K562 (cell line): Measurements from ENCODE around the gene MRPL2. TPM values are rescaled to one million over a fixed set of nuclear protein-coding genes. Genes with fewer than 3 reads are reported as not detected.

Source experiments
- polyA plus RNA-seq, 8 experiments: library from polyadenylated mRNA; depleted of rRNA in 4 of 8; stranded (reverse) in 5 of 8; unstranded in 3 of 8; fragments of >200 nt; fragmentation: Nextera tagmentation in 2 of 8; fragmentation: Illumina TruSeq in 1 of 8; extraction: Ambion mirVana in 2 of 8; extraction: Trizol in 1 of 8; gene quantifications; 2 replicates each; pipeline versions ENCODE4 v1.2.1 to v1.2.3, GENCODE V29; 2011 to 2014; ENCODE audit warnings: inconsistent platforms in 1 of 8, missing spikeins in 1 of 8
- total RNA-seq, 7 experiments: library from RNA; depleted of rRNA in 6 of 7; stranded (reverse); fragments of >200 nt in 6 of 7; fragmentation: Illumina TruSeq in 2 of 7; extraction: Trizol in 2 of 7; gene quantifications; 2 replicates each; pipeline versions ENCODE4 v1.2.1 to v1.2.3, GENCODE V29; 2011 to 2021; ENCODE audit warnings: low replicate concordance in 1 of 7

The MRPL2 gene
- total and polyA plus RNA-seq, 9 of the 15 experiments (the other 6 are each of a cell fraction or from before 2014, with no cell fraction given), result 63.1 to 262 (median 121) TPM

Other genes starting within 250 kb of the MRPL2 start
Only the 7 nearest of the 18 such genes appear.
- gene PPP2R5D, start 74.9 kb downstream of the MRPL2 start, total RNA-seq (2014; rRNA removed), result 45.2 and 50.5 TPM in 2 replicates
- 35.3 and 36.3 TPM in 2 replicates for gene PPP2R5D, start 74.9 kb downstream of the MRPL2 start, total RNA-seq (2014; rRNA removed; fragmentation: Illumina TruSeq; extraction: Trizol)
- 37.4 and 37.7 TPM in 2 replicates for gene PPP2R5D, start 74.9 kb downstream of the MRPL2 start, total RNA-seq (2015; rRNA removed; fragmentation: Illumina TruSeq; extraction: Trizol)
- 45.3 and 45.5 TPM in 2 replicates for gene PPP2R5D, start 74.9 kb downstream of the MRPL2 start, total RNA-seq (2021)
- 55.5 and 63.3 TPM in 2 replicates for gene PPP2R5D, start 74.9 kb downstream of the MRPL2 start, polyA plus RNA-seq (2011; rRNA removed)
- 68.8 and 96.1 TPM in 2 replicates for gene PPP2R5D, start 74.9 kb downstream of the MRPL2 start, polyA plus RNA-seq (2014; fragmentation: Illumina TruSeq; extraction: Trizol)
- gene PPP2R5D, start 74.9 kb downstream of the MRPL2 start, polyA plus RNA-seq (2014; fragmentation: Nextera tagmentation; extraction: Ambion mirVana), result 1 to 10 TPM; 1.3 to 1.9 TPM
- 36.6 and 38.4 TPM in 2 replicates for gene PPP2R5D, start 74.9 kb downstream of the MRPL2 start, polyA plus RNA-seq (2014; rRNA removed)
- gene MEA1, start 45.5 kb downstream of the MRPL2 start, total RNA-seq (2014; rRNA removed), result 120 and 154 TPM in 2 replicates
- 126 and 153 TPM in 2 replicates for gene MEA1, start 45.5 kb downstream of the MRPL2 start, total RNA-seq (2014; rRNA removed; fragmentation: Illumina TruSeq; extraction: Trizol)
- gene MEA1, start 45.5 kb downstream of the MRPL2 start, total RNA-seq (2015; rRNA removed; fragmentation: Illumina TruSeq; extraction: Trizol), result 201 and 209 TPM in 2 replicates
- gene MEA1, start 45.5 kb downstream of the MRPL2 start, total RNA-seq (2021), result 86.8 and 91.5 TPM in 2 replicates
- gene MEA1, start 45.5 kb downstream of the MRPL2 start, polyA plus RNA-seq (2011; rRNA removed), result 119 and 138 TPM in 2 replicates
- gene MEA1, start 45.5 kb downstream of the MRPL2 start, polyA plus RNA-seq (2014; fragmentation: Illumina TruSeq; extraction: Trizol), result 156 and 199 TPM in 2 replicates
- gene MEA1, start 45.5 kb downstream of the MRPL2 start, polyA plus RNA-seq (2014; fragmentation: Nextera tagmentation; extraction: Ambion mirVana), result 100 to 1,000 TPM; 152 to 210 TPM
- gene MEA1, start 45.5 kb downstream of the MRPL2 start, polyA plus RNA-seq (2014; rRNA removed), result 141 and 143 TPM in 2 replicates
- gene KLHDC3, start 45.2 kb downstream of the MRPL2 start, total RNA-seq (2014; rRNA removed), result 126 and 175 TPM in 2 replicates
- gene KLHDC3, start 45.2 kb downstream of the MRPL2 start, total RNA-seq (2014; rRNA removed; fragmentation: Illumina TruSeq; extraction: Trizol), result 90.4 and 107 TPM in 2 replicates
- gene KLHDC3, start 45.2 kb downstream of the MRPL2 start, total RNA-seq (2015; rRNA removed; fragmentation: Illumina TruSeq; extraction: Trizol), result 100 and 104 TPM in 2 replicates
- gene KLHDC3, start 45.2 kb downstream of the MRPL2 start, total RNA-seq (2021), result 167 and 171 TPM in 2 replicates
- 118 and 135 TPM in 2 replicates for gene KLHDC3, start 45.2 kb downstream of the MRPL2 start, polyA plus RNA-seq (2011; rRNA removed)
- gene KLHDC3, start 45.2 kb downstream of the MRPL2 start, polyA plus RNA-seq (2014; fragmentation: Illumina TruSeq; extraction: Trizol), result 159 and 168 TPM in 2 replicates
- gene KLHDC3, start 45.2 kb downstream of the MRPL2 start, polyA plus RNA-seq (2014; fragmentation: Nextera tagmentation; extraction: Ambion mirVana), result 10 to 100 TPM in 1 of 2 experiments, 1 to 10 TPM in 1; 4.5 to 14.7 TPM
- 104 and 136 TPM in 2 replicates for gene KLHDC3, start 45.2 kb downstream of the MRPL2 start, polyA plus RNA-seq (2014; rRNA removed)
- gene RRP36, start 37.8 kb downstream of the MRPL2 start, total RNA-seq (2014; rRNA removed), result 133 and 150 TPM in 2 replicates
- 138 and 143 TPM in 2 replicates for gene RRP36, start 37.8 kb downstream of the MRPL2 start, total RNA-seq (2014; rRNA removed; fragmentation: Illumina TruSeq; extraction: Trizol)
- 143 and 144 TPM in 2 replicates for gene RRP36, start 37.8 kb downstream of the MRPL2 start, total RNA-seq (2015; rRNA removed; fragmentation: Illumina TruSeq; extraction: Trizol)
- gene RRP36, start 37.8 kb downstream of the MRPL2 start, total RNA-seq (2021), result 101 TPM in 2 replicates
- gene RRP36, start 37.8 kb downstream of the MRPL2 start, polyA plus RNA-seq (2011; rRNA removed), result 68.4 and 83.5 TPM in 2 replicates
- 93.6 and 114 TPM in 2 replicates for gene RRP36, start 37.8 kb downstream of the MRPL2 start, polyA plus RNA-seq (2014; fragmentation: Illumina TruSeq; extraction: Trizol)
- gene RRP36, start 37.8 kb downstream of the MRPL2 start, polyA plus RNA-seq (2014; fragmentation: Nextera tagmentation; extraction: Ambion mirVana), result 10 to 100 TPM; 27.6 to 31.7 TPM
- 129 and 132 TPM in 2 replicates for gene RRP36, start 37.8 kb downstream of the MRPL2 start, polyA plus RNA-seq (2014; rRNA removed)
- gene CUL7, start 5.6 kb downstream of the MRPL2 start, total RNA-seq (2014; rRNA removed), result 8.6 and 10.9 TPM in 2 replicates
- 3.7 and 4.8 TPM in 2 replicates for gene CUL7, start 5.6 kb downstream of the MRPL2 start, total RNA-seq (2014; rRNA removed; fragmentation: Illumina TruSeq; extraction: Trizol)
- gene CUL7, start 5.6 kb downstream of the MRPL2 start, total RNA-seq (2015; rRNA removed; fragmentation: Illumina TruSeq; extraction: Trizol), result 8.0 and 8.3 TPM in 2 replicates
- gene CUL7, start 5.6 kb downstream of the MRPL2 start, total RNA-seq (2021), result 13.5 and 14.7 TPM in 2 replicates
- 20.1 and 40.1 TPM in 2 replicates for gene CUL7, start 5.6 kb downstream of the MRPL2 start, polyA plus RNA-seq (2011; rRNA removed)
- 10.2 and 10.4 TPM in 2 replicates for gene CUL7, start 5.6 kb downstream of the MRPL2 start, polyA plus RNA-seq (2014; fragmentation: Illumina TruSeq; extraction: Trizol)
- under 1 TPM; 0.44 to 0.74 TPM for gene CUL7, start 5.6 kb downstream of the MRPL2 start, polyA plus RNA-seq (2014; fragmentation: Nextera tagmentation; extraction: Ambion mirVana)
- gene CUL7, start 5.6 kb downstream of the MRPL2 start, polyA plus RNA-seq (2014; rRNA removed), result 11.9 and 14.3 TPM in 2 replicates
- gene KLC4, start 197 bp upstream of the MRPL2 start, total RNA-seq (2014; rRNA removed), result 7.8 and 8.2 TPM in 2 replicates
- gene KLC4, start 197 bp upstream of the MRPL2 start, total RNA-seq (2014; rRNA removed; fragmentation: Illumina TruSeq; extraction: Trizol), result 3.5 and 5.9 TPM in 2 replicates
- 5.7 TPM in 2 replicates for gene KLC4, start 197 bp upstream of the MRPL2 start, total RNA-seq (2015; rRNA removed; fragmentation: Illumina TruSeq; extraction: Trizol)
- 12.7 and 14.3 TPM in 2 replicates for gene KLC4, start 197 bp upstream of the MRPL2 start, total RNA-seq (2021)
- gene KLC4, start 197 bp upstream of the MRPL2 start, polyA plus RNA-seq (2011; rRNA removed), result 13.0 and 28.0 TPM in 2 replicates
- gene KLC4, start 197 bp upstream of the MRPL2 start, polyA plus RNA-seq (2014; fragmentation: Illumina TruSeq; extraction: Trizol), result 7.4 and 7.7 TPM in 2 replicates
- 1 to 10 TPM; 1.7 to 3.0 TPM for gene KLC4, start 197 bp upstream of the MRPL2 start, polyA plus RNA-seq (2014; fragmentation: Nextera tagmentation; extraction: Ambion mirVana)
- gene KLC4, start 197 bp upstream of the MRPL2 start, polyA plus RNA-seq (2014; rRNA removed), result 8.5 and 16.2 TPM in 2 replicates
- gene PTK7, start 16.9 kb upstream of the MRPL2 start, total RNA-seq (2014; rRNA removed), result 4.2 and 5.5 TPM in 2 replicates
- 2.8 and 3.6 TPM in 2 replicates for gene PTK7, start 16.9 kb upstream of the MRPL2 start, total RNA-seq (2014; rRNA removed; fragmentation: Illumina TruSeq; extraction: Trizol)
- 3.8 and 4.5 TPM in 2 replicates for gene PTK7, start 16.9 kb upstream of the MRPL2 start, total RNA-seq (2015; rRNA removed; fragmentation: Illumina TruSeq; extraction: Trizol)
- gene PTK7, start 16.9 kb upstream of the MRPL2 start, total RNA-seq (2021), result 6.8 and 7.3 TPM in 2 replicates
- 5.2 and 11.2 TPM in 2 replicates for gene PTK7, start 16.9 kb upstream of the MRPL2 start, polyA plus RNA-seq (2011; rRNA removed)
- 3.9 and 4.6 TPM in 2 replicates for gene PTK7, start 16.9 kb upstream of the MRPL2 start, polyA plus RNA-seq (2014; fragmentation: Illumina TruSeq; extraction: Trizol)
- gene PTK7, start 16.9 kb upstream of the MRPL2 start, polyA plus RNA-seq (2014; fragmentation: Nextera tagmentation; extraction: Ambion mirVana), result under 1 TPM; 0.20 to 0.24 TPM
- 4.2 and 4.7 TPM in 2 replicates for gene PTK7, start 16.9 kb upstream of the MRPL2 start, polyA plus RNA-seq (2014; rRNA removed)